MCF 10A (cell line): Measurements from ENCODE around the gene NAA80. TPM values are rescaled to one million over a fixed set of nuclear protein-coding genes. Genes with fewer than 3 reads are reported as not detected.

Experiments used
- BruUV-seq: library from RNA; stranded (reverse); fragments of 400-500 nt; replicated peaks from 2 replicates; lab custom pipeline; 2021; lab: Mats Ljungman, UMichigan
- CTCF ChIA-PET: fragments of 300-600 bp; sonication (Branson Sonifier 250); formaldehyde crosslinking; extraction: SDS; loops from one replicate; lab custom pipeline; 2021; ENCODE audit warnings: antibody characterized with exemption, inconsistent platforms; lab: Yijun Ruan, JAX
- POLR2A ChIA-PET: fragments of 300-600, 350-650 bp; sonication (Branson Sonifier 250); formaldehyde crosslinking; extraction: SDS; loops from one replicate; lab custom pipeline; 2020; ENCODE audit warnings: antibody characterized with exemption, inconsistent platforms; lab: Yijun Ruan, JAX
- DNase-seq: peaks from one replicate; pipeline ENCODE4 v3.0.0-alpha.2; 2018; ENCODE audit not compliant: unreplicated experiment
- H3K27ac Mint-ChIP-seq: one replicate; pipeline ENCODE4 v1.8.0; 2022; ENCODE audit warnings: mild to moderate bottlenecking, low read depth, mixed read lengths; ENCODE audit not compliant: unreplicated experiment
- H3K27me3 Mint-ChIP-seq: one replicate; pipeline ENCODE4 v1.8.0; 2022; ENCODE audit warnings: mixed read lengths; ENCODE audit not compliant: insufficient read depth, unreplicated experiment
- H3K36me3 Mint-ChIP-seq: one replicate; pipeline ENCODE4 v1.8.0; 2022; ENCODE audit warnings: mild to moderate bottlenecking, moderate library complexity, mixed read lengths; ENCODE audit not compliant: insufficient read depth, unreplicated experiment
- H3K4me1 Mint-ChIP-seq: one replicate; pipeline ENCODE4 v1.8.0; 2022; ENCODE audit warnings: mixed read lengths; ENCODE audit not compliant: insufficient read depth, unreplicated experiment
- H3K4me3 Mint-ChIP-seq: one replicate; pipeline ENCODE4 v1.8.0; 2022; ENCODE audit warnings: mild to moderate bottlenecking, moderate library complexity, mixed read lengths; ENCODE audit not compliant: unreplicated experiment
- H3K9me3 Mint-ChIP-seq: one replicate; pipeline ENCODE4 v1.8.0; 2022; ENCODE audit warnings: mixed read lengths; ENCODE audit not compliant: unreplicated experiment
- CTCF ChIP-seq: fragments of 200-600 bp; IDR thresholded peaks from one replicate; pipeline ENCODE4 v1.8.0; 2022; ENCODE audit warnings: antibody characterized with exemption, mild to moderate bottlenecking; ENCODE audit not compliant: unreplicated experiment
- intact Hi-C: fragments of 100-400 bp; cut with micrococcal nuclease; formaldehyde crosslinking; loops from 2 replicates; pipeline ENCODE4 v1.14.1; 2022
- total RNA-seq: library from RNA; stranded (reverse); gene quantifications from 2 replicates; pipeline ENCODE4 v1.2.3, GENCODE V29; 2022

The NAA80 gene
- total RNA-seq, 1 experiment from 2014 or later = 12.4 TPM

- no TSS peak for BruUV-seq
- Mint-ChIP-seq H3K4me1 (peaks cover 5% of the 10 kb centered on the region), H3K36me3 (peaks cover 22% of the 10 kb centered on the region), H3K9me3 (no peaks in the 10 kb centered on the region), H3K27me3 (no peaks in the 10 kb centered on the region), H3K4me3 (no peak overlapping the region), H3K27ac (no peak overlapping the region)
- no peak for TF ChIP-seq CTCF
- POLR2A ChIA-PET = interaction anchor here (1.0 to 1.5 kb wide), 2 partner anchors 11 to 22 kb away, joined by 3 to 4 read pairs; partner anchors contain the start of gene GNAI2
- no peak for DNase-seq
- CTCF ChIA-PET = interaction anchor here (0.6 to 7.2 kb wide), 8 partner anchors 10 to 1145 kb away, joined by 3 to 70 read pairs (median 4); partner anchors contain the start of genes GNAI2 and SEMA3B
- intact Hi-C loops = no loop called here
These were observed 41.0 kb downstream of the NAA80 start for GRCh38 chr3:50258029-50258680.

- intact Hi-C loops = loop anchor here (1.0 kb wide), 1 partner anchor 30 kb away; no protein-coding TSS in a partner anchor
- Mint-ChIP-seq H3K4me1 (peaks cover 5% of the 10 kb centered on the region), H3K36me3 (peaks cover 28% of the 10 kb centered on the region), H3K27me3 (no peaks in the 10 kb centered on the region), H3K27ac (no peak overlapping the region), H3K9me3 (no peaks in the 10 kb centered on the region), H3K4me3 (no peak overlapping the region)
- BruUV-seq = no TSS peak
- peak; percentile 67 for DNase-seq
- ChIA-PET POLR2A (interaction anchor here (1.4 kb wide), 1 partner anchor 29 kb away, joined by 3 read pairs; no protein-coding TSS in a partner anchor), CTCF (interaction anchor here (0.8 to 7.2 kb wide), 9 partner anchors 8 to 137 kb away, joined by 3 to 70 read pairs (median 5); partner anchors contain the start of genes GNAI2 and GNAT1)
- TF ChIP-seq CTCF = peak; percentile 64
These were observed 42.0 kb downstream of the NAA80 start for GRCh38 chr3:50256978-50257890.

GRCh38 chr3:50255251-50255615 lies 44.0 kb downstream of the NAA80 start:
- intact Hi-C loops = no loop called here
- POLR2A ChIA-PET = interaction anchor here (1.0 kb wide), 1 partner anchor 17 kb away, joined by 3 read pairs; no protein-coding TSS in a partner anchor
- DNase-seq = peak; percentile 68

More at GRCh38 chr3:50255251-50255615, 44.0 kb downstream of the NAA80 start:
- BruUV-seq = no TSS peak
- H3K4me1 Mint-ChIP-seq = peaks cover 16% of the 10 kb centered on the region
- TF ChIP-seq CTCF = no peak
- peak overlapping the region; percentile 84 for H3K27ac Mint-ChIP-seq
- H3K4me3 Mint-ChIP-seq = no peak overlapping the region
- H3K9me3 Mint-ChIP-seq = no peaks in the 10 kb centered on the region
- no peaks in the 10 kb centered on the region for H3K27me3 Mint-ChIP-seq
- H3K36me3 Mint-ChIP-seq = peaks cover 40% of the 10 kb centered on the region
- CTCF ChIA-PET = interaction anchor here (1.2 to 7.2 kb wide), 5 partner anchors 9 to 140 kb away, joined by 3 to 70 read pairs (median 9); no protein-coding TSS in a partner anchor
